Measurements from ENCODE around the gene EGR1. TPM values are rescaled to one million over a fixed set of nuclear protein-coding genes. Genes with fewer than 3 reads are reported as not detected.

The EGR1 gene
- total and polyA plus RNA-seq, 4 donors: 1.4 to 88.7 (median 13.1) TPM

GRCh38 chr5:138515556-138516245, 50.4 kb downstream of the EGR1 start (continued):
- TF ChIP-seq, protein P1, sequence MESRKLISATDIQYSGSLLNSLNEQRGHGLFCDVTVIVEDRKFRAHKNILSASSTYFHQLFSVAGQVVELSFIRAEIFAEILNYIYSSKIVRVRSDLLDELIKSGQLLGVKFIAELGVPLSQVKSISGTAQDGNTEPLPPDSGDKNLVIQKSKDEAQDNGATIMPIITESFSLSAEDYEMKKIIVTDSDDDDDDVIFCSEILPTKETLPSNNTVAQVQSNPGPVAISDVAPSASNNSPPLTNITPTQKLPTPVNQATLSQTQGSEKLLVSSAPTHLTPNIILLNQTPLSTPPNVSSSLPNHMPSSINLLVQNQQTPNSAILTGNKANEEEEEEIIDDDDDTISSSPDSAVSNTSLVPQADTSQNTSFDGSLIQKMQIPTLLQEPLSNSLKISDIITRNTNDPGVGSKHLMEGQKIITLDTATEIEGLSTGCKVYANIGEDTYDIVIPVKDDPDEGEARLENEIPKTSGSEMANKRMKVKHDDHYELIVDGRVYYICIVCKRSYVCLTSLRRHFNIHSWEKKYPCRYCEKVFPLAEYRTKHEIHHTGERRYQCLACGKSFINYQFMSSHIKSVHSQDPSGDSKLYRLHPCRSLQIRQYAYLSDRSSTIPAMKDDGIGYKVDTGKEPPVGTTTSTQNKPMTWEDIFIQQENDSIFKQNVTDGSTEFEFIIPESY (IDR thresholded peaks at IDR 0.05): no peak
- no peak for TF ChIP-seq FOXA2 (IDR thresholded peaks at IDR 0.05)
- no peak for TF ChIP-seq GABPA (IDR thresholded peaks at IDR 0.05 in 1 of 2, conservative IDR thresholded peaks at IDR 0.05 in 1 of 2)
- TF ChIP-seq, protein P2, sequence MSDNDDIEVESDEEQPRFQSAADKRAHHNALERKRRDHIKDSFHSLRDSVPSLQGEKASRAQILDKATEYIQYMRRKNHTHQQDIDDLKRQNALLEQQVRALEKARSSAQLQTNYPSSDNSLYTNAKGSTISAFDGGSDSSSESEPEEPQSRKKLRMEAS (IDR thresholded peaks at IDR 0.05): no peak
- TF ChIP-seq EGR1 (IDR thresholded peaks at IDR 0.05; ENCODE audit: low read depth in 2 of 2): no peak

DNA sequence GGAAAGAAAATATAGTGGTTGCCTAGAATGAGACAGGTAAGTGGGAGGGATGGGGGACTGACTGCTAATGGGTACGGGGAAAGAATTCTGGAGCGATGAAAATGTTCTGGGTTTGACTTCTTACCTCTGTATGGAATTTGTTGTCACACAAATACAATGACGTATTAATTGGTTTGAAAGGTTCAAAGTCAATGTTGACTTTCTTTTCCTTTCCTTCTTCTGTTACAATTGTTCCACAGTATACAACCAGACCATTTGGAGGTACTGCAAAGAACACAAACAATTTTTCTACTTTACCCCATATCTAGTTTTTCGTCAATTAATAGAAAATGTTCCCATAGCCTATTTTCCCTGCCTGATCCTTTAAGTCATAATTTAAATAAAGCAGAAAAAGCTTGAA, 52.2 kb downstream of the EGR1 start:
- Histone ChIP-seq H3K9me3 (ENCODE audit: control insufficient read depth in 4 of 4, low read length in 3 of 4) (no peaks in the 10 kb centered on the region), H3K27me3 (ENCODE audit: control insufficient read depth in 4 of 4, insufficient read depth in 4 of 4, low read length in 3 of 4) (no peaks in the 10 kb centered on the region), H3K27ac (ENCODE audit: low read depth in 1 of 2, low read length in 2 of 2) (no peak overlapping the region), H3K36me3 (ENCODE audit: control insufficient read depth in 4 of 4, insufficient read depth in 3 of 4, low read depth in 1 of 4, low read length in 3 of 4) (peaks cover 7 to 43% (median 32%) of the 10 kb centered on the region in 4 donors), H3K4me1 (ENCODE audit: control insufficient read depth in 4 of 4, insufficient read depth in 4 of 4, low read length in 3 of 4) (peaks cover 3 to 6% (median 3%) of the 10 kb centered on the region in 4 donors), H3K4me3 (ENCODE audit: low read depth in 1 of 3, low read length in 3 of 3) (no peak overlapping the region), H3K9ac (ENCODE audit: low read depth in 1 of 2, low read length in 2 of 2) (no peak overlapping the region)
- DNase-seq (ENCODE audit: low spot score): no peak
- no peak for TF ChIP-seq YY1 (IDR thresholded peaks at IDR 0.05)
- peak; percentile 46 for TF ChIP-seq SP1 (IDR thresholded peaks at IDR 0.05)
- peak; percentile 15 for TF ChIP-seq HNF4G (IDR thresholded peaks at IDR 0.05)
- no peak for TF ChIP-seq CTCF (IDR thresholded peaks at IDR 0.05; ENCODE audit: low read depth, low read length, missing input control)
- TF ChIP-seq TAF1 (conservative IDR thresholded peaks at IDR 0.05): no peak
- peak; percentile 48 to 73 for TF ChIP-seq HNF4A (conservative IDR thresholded peaks at IDR 0.05)
- TF ChIP-seq NR2F2 (IDR thresholded peaks at IDR 0.05): no peak
- WGBS: 66% methylated on average over 4 of the region's 4 CpGs

Small RNA genes within 50 kb of the gene (small RNA-seq; reads per million reads assigned to genes)
- not detected for gene AC113403.1

Other genes starting within 250 kb of the EGR1 start
- 1 to 10 TPM in 1 of 2 donors, under 1 TPM in 1; 0.50 to 1.9 TPM for gene GFRA3, start 190.9 kb upstream of the EGR1 start, total RNA-seq
- under 1 TPM; 0.18 to 0.22 TPM for gene GFRA3, start 190.9 kb upstream of the EGR1 start, polyA plus RNA-seq
- gene CDC25C, start 133.7 kb upstream of the EGR1 start, total RNA-seq: 1 to 10 TPM in 1 of 2 donors, not detected in 1; 6.9 TPM
- under 1 TPM; 0.49 to 0.59 TPM for gene CDC25C, start 133.7 kb upstream of the EGR1 start, polyA plus RNA-seq
- gene FAM53C, start 127.2 kb upstream of the EGR1 start, total RNA-seq: 10 to 100 TPM; 11.1 to 16.9 TPM
- gene FAM53C, start 127.2 kb upstream of the EGR1 start, polyA plus RNA-seq: 1 to 10 TPM; 4.2 to 6.6 TPM
- 10 to 100 TPM; 29.2 to 39.6 TPM for gene KDM3B, start 112.8 kb upstream of the EGR1 start, total RNA-seq
- gene KDM3B, start 112.8 kb upstream of the EGR1 start, polyA plus RNA-seq: 1 to 10 TPM; 6.8 to 8.4 TPM
- gene REEP2, start 26.4 kb upstream of the EGR1 start, total RNA-seq: under 1 TPM; 0.08 to 0.28 TPM
- gene REEP2, start 26.4 kb upstream of the EGR1 start, polyA plus RNA-seq: under 1 TPM in 1 of 2 donors, not detected in 1; 0.12 TPM
- 10 to 100 TPM; 37.7 to 39.7 TPM for gene ETF1, start 77.8 kb downstream of the EGR1 start, total RNA-seq
- gene ETF1, start 77.8 kb downstream of the EGR1 start, polyA plus RNA-seq: 10 to 100 TPM; 21.7 to 24.5 TPM
- 100 to 1,000 TPM; 221 to 378 TPM for gene HSPA9, start 109.9 kb downstream of the EGR1 start, total RNA-seq
- gene HSPA9, start 109.9 kb downstream of the EGR1 start, polyA plus RNA-seq: 100 to 1,000 TPM; 228 to 248 TPM